B cell (primary cell): ENCODE data around the gene PTPRM.

ENCODE experiments used
- CTCF ChIP-seq: fragments of 200-600 bp; IDR thresholded peaks from one replicate; pipeline ENCODE4 v1.8.0; 2022; ENCODE audit warnings: antibody characterized with exemption, mild to moderate bottlenecking
- EZH2 ChIP-seq: IDR thresholded peaks from 2 replicates; pipeline ENCODE4 v1.6.1; 2012; ENCODE audit warnings: borderline replicate concordance, low read depth, mild to moderate bottlenecking, moderate library complexity, low read length; ENCODE audit not compliant: insufficient read depth, poor library complexity, severe bottlenecking

- TF ChIP-seq CTCF (no peak), EZH2 (no peak)
Observed at GRCh38 chr18:8339210-8339609, 772.1 kb downstream of the PTPRM start.
